ENCODE results near the gene SCPEP1.
"Not testable (repeated sequence)": the region's sequence is repeated elsewhere in the genome, so short reads cannot be mapped to it uniquely, and the experiment has no call there.

SCPEP1 gene

GRCh38 chr17:56977673-56978395 lies at the start of gene SCPEP1:
Gene SCPEP1 (plus strand): TSS chr17:56978131. CDS start chr17:56978160, 29 bp downstream.
- peaks cover 36% of the 10 kb centered on the region for H3K4me1 Mint-ChIP-seq (ENCODE audit: low read depth)
- H3K27me3 Mint-ChIP-seq, result no peaks in the 10 kb centered on the region
- H3K36me3 Mint-ChIP-seq (ENCODE audit: low read depth), result peaks cover 37% of the 10 kb centered on the region
- peak within 1 kb of the TSS; percentile 96 for H3K4me3 Mint-ChIP-seq
- peak within 1 kb of the TSS; percentile 87 for H3K27ac Mint-ChIP-seq
- intact Hi-C loops (cut with micrococcal nuclease), result loop anchor here (10.0 kb wide), 1 partner anchor 107 kb away; the partner anchor contains the start of gene AKAP1
- no peaks in the 10 kb centered on the region for H3K9me3 Mint-ChIP-seq

DNA sequence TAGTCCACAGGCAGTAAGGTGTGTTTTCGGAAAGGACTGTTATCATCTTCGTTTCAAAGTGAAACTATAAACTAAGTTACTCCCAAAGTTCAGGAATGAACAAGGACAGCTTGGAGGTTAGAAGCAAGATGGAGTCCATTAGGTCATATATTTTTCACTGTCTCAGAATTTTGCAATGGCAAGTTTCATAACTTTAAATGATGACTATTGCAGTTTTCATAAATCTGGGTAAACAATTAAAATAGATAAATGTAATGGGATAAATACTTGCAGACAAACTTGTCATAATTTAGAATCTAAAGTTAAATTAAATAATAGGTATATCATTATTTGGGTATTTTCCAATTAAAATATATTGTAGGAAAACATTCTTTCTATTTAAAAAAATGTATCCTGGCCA lies 49.3 kb upstream of the SCPEP1 start:
- Mint-ChIP-seq H3K4me3 (no peak overlapping the region), H3K9me3 (no peaks in the 10 kb centered on the region), H3K27ac (no peak overlapping the region), H3K27me3 (no peaks in the 10 kb centered on the region), H3K36me3 (ENCODE audit: low read depth) (peaks cover 6% of the 10 kb centered on the region), H3K4me1 (ENCODE audit: low read depth) (no peaks in the 10 kb centered on the region)
- intact Hi-C loops (cut with micrococcal nuclease), result no loop called here

GRCh38 chr17:56929362-56929969 lies 48.5 kb upstream of the SCPEP1 start:
- Mint-ChIP-seq H3K9me3 (no peaks in the 10 kb centered on the region), H3K4me3 (no peak overlapping the region), H3K27ac (no peak overlapping the region), H3K4me1 (ENCODE audit: low read depth) (no peaks in the 10 kb centered on the region), H3K36me3 (ENCODE audit: low read depth) (peaks cover 14% of the 10 kb centered on the region), H3K27me3 (no peaks in the 10 kb centered on the region)
- intact Hi-C loops (cut with micrococcal nuclease), result no loop called here

GRCh38 chr17:56930739-56931337 lies 47.1 kb upstream of the SCPEP1 start:
- peaks cover 18% of the 10 kb centered on the region for H3K36me3 Mint-ChIP-seq (ENCODE audit: low read depth)
- no peak overlapping the region for H3K4me3 Mint-ChIP-seq
- no peaks in the 10 kb centered on the region for H3K4me1 Mint-ChIP-seq (ENCODE audit: low read depth)
- H3K27me3 Mint-ChIP-seq, result no peaks in the 10 kb centered on the region
- intact Hi-C loops (cut with micrococcal nuclease), result no loop called here
- H3K9me3 Mint-ChIP-seq, result no peaks in the 10 kb centered on the region
- no peak overlapping the region for H3K27ac Mint-ChIP-seq

DNA sequence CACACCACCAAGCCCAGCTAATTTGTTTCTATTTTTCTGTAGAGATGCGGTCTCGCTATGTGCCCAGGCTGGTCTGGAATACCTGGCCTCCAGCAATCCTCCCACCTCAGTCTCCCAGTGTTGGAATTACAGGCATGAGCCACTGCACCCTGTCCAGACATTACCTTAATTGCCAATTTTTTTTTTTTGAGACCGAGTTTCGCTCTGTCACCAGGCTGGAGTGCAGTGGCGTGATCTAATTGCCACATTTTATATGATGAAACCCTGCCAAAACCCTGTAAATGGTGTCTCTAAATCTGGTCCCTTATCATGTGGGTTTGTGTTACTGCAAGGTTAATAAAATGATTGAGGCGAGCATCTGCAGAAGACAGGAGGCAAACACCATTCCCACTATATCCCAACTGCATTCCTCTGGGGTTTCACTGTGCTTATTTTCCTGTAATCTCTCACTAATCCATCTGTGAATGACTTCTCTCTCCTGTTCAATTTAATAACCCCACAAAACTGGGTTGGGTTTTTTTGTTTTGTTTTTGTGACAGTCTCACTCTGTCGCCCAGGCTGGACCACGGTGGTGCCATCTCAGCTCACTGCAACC lies 44.7 kb upstream of the SCPEP1 start:
- Mint-ChIP-seq H3K4me1 (ENCODE audit: low read depth) (peaks cover 3% of the 10 kb centered on the region), H3K27me3 (no peaks in the 10 kb centered on the region), H3K36me3 (ENCODE audit: low read depth) (peaks cover 42% of the 10 kb centered on the region), H3K9me3 (no peaks in the 10 kb centered on the region), H3K4me3 (no peak overlapping the region), H3K27ac (no peak overlapping the region)
- intact Hi-C loops (cut with micrococcal nuclease), result no loop called here

DNA sequence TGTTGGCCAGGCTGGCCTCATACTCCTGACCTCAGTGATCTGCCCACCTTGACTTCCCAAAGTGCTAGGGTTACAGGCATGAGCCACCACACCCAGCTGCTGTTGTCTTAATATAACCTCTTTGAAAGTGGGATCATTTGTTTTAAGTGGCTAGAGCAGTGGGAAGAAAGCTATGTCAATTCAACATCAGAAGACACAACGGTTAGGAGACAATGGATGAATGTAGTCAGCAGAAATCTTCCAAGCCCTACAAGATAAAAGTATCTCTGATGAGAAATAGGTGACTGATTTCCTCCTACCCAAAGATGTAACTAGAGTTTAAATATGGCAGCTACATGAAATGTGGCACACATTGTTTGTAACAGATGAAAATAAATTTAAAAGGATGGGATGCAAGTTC lies 44.1 kb upstream of the SCPEP1 start:
- no peaks in the 10 kb centered on the region for H3K9me3 Mint-ChIP-seq
- intact Hi-C loops (cut with micrococcal nuclease), result no loop called here
- H3K36me3 Mint-ChIP-seq (ENCODE audit: low read depth), result peaks cover 49% of the 10 kb centered on the region
- no peaks in the 10 kb centered on the region for H3K27me3 Mint-ChIP-seq
- peaks cover 5% of the 10 kb centered on the region for H3K4me1 Mint-ChIP-seq (ENCODE audit: low read depth)
- no peak overlapping the region for H3K27ac Mint-ChIP-seq
- no peak overlapping the region for H3K4me3 Mint-ChIP-seq

DNA sequence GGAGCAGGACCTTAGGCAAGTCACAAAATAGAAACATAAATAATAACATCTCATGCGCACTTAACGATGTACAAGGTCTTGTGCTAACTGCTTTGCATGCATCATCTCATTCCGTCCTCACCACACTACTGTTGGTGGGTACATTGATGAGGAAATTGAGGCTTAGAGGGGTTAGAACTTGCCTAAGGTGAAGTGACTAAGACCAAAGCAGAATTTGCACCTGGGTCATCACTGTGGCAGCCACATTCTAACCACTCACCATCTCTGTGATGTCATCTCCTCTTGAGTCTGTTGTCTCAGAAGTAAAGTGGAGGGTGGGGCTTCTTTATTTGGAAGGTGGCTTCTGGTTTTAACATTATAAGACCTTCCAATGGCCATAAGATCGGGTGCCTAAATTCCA lies 43.7 kb upstream of the SCPEP1 start:
- Mint-ChIP-seq H3K27me3 (no peaks in the 10 kb centered on the region), H3K36me3 (ENCODE audit: low read depth) (peaks cover 50% of the 10 kb centered on the region), H3K9me3 (no peaks in the 10 kb centered on the region), H3K27ac (no peak overlapping the region), H3K4me3 (no peak overlapping the region), H3K4me1 (ENCODE audit: low read depth) (peaks cover 5% of the 10 kb centered on the region)
- intact Hi-C loops (cut with micrococcal nuclease), result no loop called here

- Mint-ChIP-seq H3K4me1 (ENCODE audit: low read depth) (peaks cover 5% of the 10 kb centered on the region), H3K36me3 (ENCODE audit: low read depth) (peaks cover 61% of the 10 kb centered on the region), H3K27ac (no peak overlapping the region), H3K9me3 (no peaks in the 10 kb centered on the region), H3K27me3 (no peaks in the 10 kb centered on the region), H3K4me3 (no peak overlapping the region)
- intact Hi-C loops (cut with micrococcal nuclease), result loop anchor here (5.0 kb wide), 1 partner anchor 43 kb away; no protein-coding TSS in a partner anchor
Observed at GRCh38 chr17:56935461-56935860, 42.5 kb upstream of the SCPEP1 start.

GRCh38 chr17:56936697-56937322 lies 41.1 kb upstream of the SCPEP1 start:
- Mint-ChIP-seq H3K4me3 (no peak overlapping the region), H3K9me3 (no peaks in the 10 kb centered on the region), H3K27me3 (no peaks in the 10 kb centered on the region), H3K27ac (no peak overlapping the region), H3K4me1 (ENCODE audit: low read depth) (peaks cover 5% of the 10 kb centered on the region), H3K36me3 (ENCODE audit: low read depth) (peaks cover 75% of the 10 kb centered on the region)
- intact Hi-C loops (cut with micrococcal nuclease), result loop anchor here (5.0 kb wide), 1 partner anchor 45 kb away; no protein-coding TSS in a partner anchor

GRCh38 chr17:56937687-56938086 lies 40.2 kb upstream of the SCPEP1 start:
- peaks cover 76% of the 10 kb centered on the region for H3K36me3 Mint-ChIP-seq (ENCODE audit: low read depth)
- intact Hi-C loops (cut with micrococcal nuclease), result loop anchor here (5.0 kb wide), 1 partner anchor 45 kb away; no protein-coding TSS in a partner anchor
- no peak overlapping the region for H3K27ac Mint-ChIP-seq
- H3K9me3 Mint-ChIP-seq, result no peaks in the 10 kb centered on the region
- no peaks in the 10 kb centered on the region for H3K27me3 Mint-ChIP-seq
- H3K4me3 Mint-ChIP-seq, result no peak overlapping the region
- peaks cover 5% of the 10 kb centered on the region for H3K4me1 Mint-ChIP-seq (ENCODE audit: low read depth)

- intact Hi-C loops (cut with micrococcal nuclease), result loop anchor here (5.0 kb wide), 1 partner anchor 46 kb away; no protein-coding TSS in a partner anchor
- H3K9me3 Mint-ChIP-seq; H3K27ac Mint-ChIP-seq; H3K4me1 Mint-ChIP-seq (ENCODE audit: low read depth); H3K27me3 Mint-ChIP-seq; H3K4me3 Mint-ChIP-seq: not testable (repeated sequence)
- peaks cover 78% of the 10 kb centered on the region for H3K36me3 Mint-ChIP-seq (ENCODE audit: low read depth)
Observed at GRCh38 chr17:56938206-56938605, 39.7 kb upstream of the SCPEP1 start.

DNA sequence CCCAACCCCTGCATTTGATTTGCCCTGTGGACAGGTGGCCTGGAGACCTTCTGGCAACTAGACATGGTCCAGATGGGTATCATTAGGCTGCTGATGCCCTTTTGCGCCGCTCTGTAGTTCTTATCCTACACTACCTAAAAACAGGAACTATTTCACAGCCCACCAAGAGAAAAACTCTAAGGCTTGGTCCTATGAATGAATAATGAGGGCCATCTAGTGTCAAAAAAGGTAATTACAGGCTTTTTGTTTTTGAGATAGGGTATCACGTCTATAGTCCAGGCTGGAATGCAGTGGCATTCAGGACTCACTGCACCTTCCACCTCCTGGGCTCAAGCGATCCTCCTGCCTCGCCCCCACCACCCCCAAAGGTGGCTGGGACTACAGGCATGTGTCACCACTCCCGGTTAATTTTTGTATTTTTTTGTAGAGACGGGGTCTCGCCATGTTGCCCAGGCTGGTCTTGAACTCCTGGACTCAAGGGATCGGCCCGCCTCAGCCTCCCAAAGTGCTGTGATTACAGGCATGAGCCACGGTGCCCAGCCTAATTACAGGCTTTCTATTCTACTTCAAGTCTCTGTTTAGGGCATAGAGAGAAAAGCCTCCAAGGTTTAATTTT lies 38.0 kb upstream of the SCPEP1 start:
- H3K36me3 Mint-ChIP-seq (ENCODE audit: low read depth), result peaks cover 81% of the 10 kb centered on the region
- intact Hi-C loops (cut with micrococcal nuclease), result loop anchor here (1.0 to 5.0 kb wide), 3 partner anchors 33 to 121 kb away; no protein-coding TSS in a partner anchor
- H3K27me3 Mint-ChIP-seq, result no peaks in the 10 kb centered on the region
- H3K4me1 Mint-ChIP-seq (ENCODE audit: low read depth), result peaks cover 5% of the 10 kb centered on the region
- H3K27ac Mint-ChIP-seq, result no peak overlapping the region
- H3K4me3 Mint-ChIP-seq, result no peak overlapping the region
- H3K9me3 Mint-ChIP-seq, result no peaks in the 10 kb centered on the region

DNA sequence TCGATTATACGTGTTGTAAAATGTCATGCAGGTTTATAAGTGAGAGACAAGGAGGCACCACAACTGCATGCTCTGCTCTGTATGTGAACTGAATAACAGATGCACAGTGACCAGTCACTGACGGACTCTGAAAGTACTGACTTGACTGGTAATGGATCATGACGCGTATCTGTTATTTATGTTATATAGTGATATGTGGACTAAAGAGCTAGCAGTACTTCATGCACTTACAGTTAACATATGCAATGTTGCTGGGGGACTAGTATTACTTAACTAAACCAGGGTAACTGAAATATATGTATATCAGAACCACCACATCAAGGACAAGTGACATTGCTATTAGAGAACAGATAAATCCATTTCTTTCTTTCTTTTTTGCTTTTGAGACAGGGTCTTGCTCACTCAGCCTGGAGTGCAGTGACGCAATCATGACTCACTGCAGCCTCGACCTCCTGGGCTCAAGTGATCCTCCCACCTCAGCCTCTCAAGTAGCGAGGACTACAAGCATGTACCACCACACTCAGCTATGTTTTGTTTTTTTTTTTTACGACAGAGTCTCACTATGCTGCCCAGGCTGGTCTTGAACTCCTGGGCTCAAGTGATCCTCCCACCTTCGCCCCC lies 34.3 kb upstream of the SCPEP1 start:
- Mint-ChIP-seq H3K27ac (no peak overlapping the region), H3K27me3 (no peaks in the 10 kb centered on the region)

More for the DNA sequence above, 34.3 kb upstream of the SCPEP1 start:
- intact Hi-C loops (cut with micrococcal nuclease), result loop anchor here (5.0 kb wide), 1 partner anchor 36 kb away; no protein-coding TSS in a partner anchor
- Mint-ChIP-seq H3K9me3 (no peaks in the 10 kb centered on the region), H3K4me1 (ENCODE audit: low read depth) (no peaks in the 10 kb centered on the region), H3K36me3 (ENCODE audit: low read depth) (peaks cover 85% of the 10 kb centered on the region), H3K4me3 (no peak overlapping the region)
